Astrocyte (in vitro differentiated cells and primary cell): ENCODE measurements around the gene CNIH3. TPM values are rescaled to one million over a fixed set of nuclear protein-coding genes. Genes with fewer than 3 reads are reported as not detected.
A peak's percentile ranks its signal among the peaks of the same experiment; 100 is the strongest.

Experiments used
- DNase-seq: peaks from one replicate; pipeline ENCODE4 v3.0.0-alpha.2; 2010; ENCODE audit warnings: low read depth
- FAIRE-seq: peaks from 2 replicates; lab custom pipeline; 2011; peaks lifted over from hg19 to GRCh38; lab: Jason Lieb, UNC
- H2AFZ ChIP-seq: 2 replicates; pipeline ENCODE4 v1.6.0; 2012; ENCODE audit warnings: low read depth, low read length, inconsistent platforms
- H3K27ac ChIP-seq: 2 replicates; pipeline ENCODE4 v1.5.1; 2011; ENCODE audit warnings: low read depth, low read length, inconsistent platforms
- H3K27me3 ChIP-seq: 2 replicates; pipeline ENCODE4 v1.6.0; 2011; ENCODE audit warnings: low read length, inconsistent platforms; ENCODE audit not compliant: insufficient read depth
- H3K36me3 ChIP-seq: 2 replicates; pipeline ENCODE4 v1.5.1; 2011; ENCODE audit warnings: low read length, inconsistent platforms; ENCODE audit not compliant: insufficient read depth
- H3K4me1 ChIP-seq: 2 replicates; pipeline ENCODE4 v1.5.1; 2011; ENCODE audit warnings: low read length, inconsistent platforms; ENCODE audit not compliant: insufficient read depth
- H3K4me2 ChIP-seq: 2 replicates; pipeline ENCODE4 v1.6.0; 2012; ENCODE audit warnings: low read length, inconsistent platforms
- H3K4me3 ChIP-seq: 2 replicates; pipeline ENCODE4 v1.5.1; 2011; ENCODE audit warnings: low read depth, mild to moderate bottlenecking, low read length, inconsistent platforms; ENCODE audit not compliant: insufficient read depth
- H3K79me2 ChIP-seq: 2 replicates; pipeline ENCODE4 v1.6.0; 2012; ENCODE audit warnings: mild to moderate bottlenecking, low read length, inconsistent platforms; ENCODE audit not compliant: insufficient read depth
- H3K9ac ChIP-seq: 2 replicates; pipeline ENCODE4 v1.6.0; 2012; ENCODE audit warnings: mild to moderate bottlenecking, low read length, inconsistent platforms
- H3K9me3 ChIP-seq: 2 replicates; pipeline ENCODE4 v1.5.1; 2012; ENCODE audit warnings: low read depth, mild to moderate bottlenecking, low read length, inconsistent platforms; ENCODE audit not compliant: insufficient read depth
- H4K20me1 ChIP-seq: 2 replicates; pipeline ENCODE4 v1.6.0; 2012; ENCODE audit warnings: low read length, inconsistent platforms; ENCODE audit not compliant: insufficient read depth
- H3K27ac Mint-ChIP-seq: one replicate; pipeline ENCODE4 v1.8.0; 2021; ENCODE audit warnings: mild to moderate bottlenecking, mixed read lengths; ENCODE audit not compliant: unreplicated experiment
- H3K27me3 Mint-ChIP-seq: one replicate; pipeline ENCODE4 v1.8.0; 2021; ENCODE audit warnings: low read depth, mixed read lengths; ENCODE audit not compliant: unreplicated experiment
- H3K36me3 Mint-ChIP-seq: one replicate; pipeline ENCODE4 v1.8.0; 2021; ENCODE audit warnings: low read depth, mixed read lengths; ENCODE audit not compliant: unreplicated experiment
- H3K4me1 Mint-ChIP-seq: one replicate; pipeline ENCODE4 v1.8.0; 2021; ENCODE audit warnings: low read depth, mixed read lengths; ENCODE audit not compliant: unreplicated experiment
- H3K4me3 Mint-ChIP-seq: one replicate; pipeline ENCODE4 v1.8.0; 2021; ENCODE audit warnings: mild to moderate bottlenecking, moderate library complexity, mixed read lengths; ENCODE audit not compliant: unreplicated experiment
- H3K9me3 Mint-ChIP-seq: one replicate; pipeline ENCODE4 v1.8.0; 2021; ENCODE audit warnings: mild to moderate bottlenecking, mixed read lengths; ENCODE audit not compliant: unreplicated experiment
- EZH2 ChIP-seq: IDR thresholded peaks from 2 replicates; pipeline ENCODE4 v1.6.1; 2012; ENCODE audit warnings: mild to moderate bottlenecking, low read length, inconsistent platforms; ENCODE audit not compliant: insufficient read depth
- total RNA-seq: library from RNA; stranded (reverse); gene quantifications from 2 replicates; pipeline ENCODE4 v1.2.1, GENCODE V29; 2021
- TF ChIP-seq, protein P1 (sequence below): IDR thresholded peaks from 2 replicates; pipeline ENCODE4 v1.5.1; 2011; ENCODE audit warnings: low read depth, mild to moderate bottlenecking, inconsistent platforms, low read length, moderate library complexity; ENCODE audit not compliant: insufficient read depth

Gene CNIH3
- total RNA-seq, 1 donor from 2014 or later = 7.7 TPM

DNA sequence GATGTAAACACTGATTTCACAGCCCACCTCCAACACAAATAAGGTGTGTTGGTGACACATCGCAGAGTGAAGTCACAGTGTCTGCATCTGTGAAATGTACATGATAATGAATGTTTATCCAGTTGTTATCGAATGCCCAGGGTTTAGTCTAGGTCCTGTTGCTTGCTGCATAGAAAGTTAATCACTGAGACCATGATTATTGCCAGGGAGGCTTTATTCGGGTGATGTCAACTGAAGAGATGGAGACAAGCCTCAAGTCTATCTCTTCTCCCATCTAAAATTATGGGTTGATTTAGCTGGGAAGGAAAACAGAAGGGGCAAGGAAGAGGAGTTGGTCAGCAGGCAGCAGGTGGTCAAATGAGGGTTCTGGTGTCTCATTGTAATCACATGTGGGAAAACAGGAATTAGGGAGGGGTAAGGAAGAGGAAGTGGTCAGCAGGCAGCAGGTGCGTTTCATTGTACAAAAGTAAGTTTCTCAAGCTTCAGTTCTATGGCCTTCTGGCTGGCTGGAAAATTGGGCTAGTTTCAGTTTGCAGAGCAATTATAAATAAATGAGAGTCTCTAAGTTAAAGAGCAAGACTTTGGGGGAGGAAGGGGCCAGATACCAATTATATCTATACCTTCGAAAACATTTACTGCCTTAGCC, 167.0 kb downstream of the CNIH3 start:
- no peak for FAIRE-seq
- Mint-ChIP-seq H3K9me3 (peaks cover 9% of the 10 kb centered on the region), H3K4me3 (no peak overlapping the region), H3K36me3 (peaks cover 2% of the 10 kb centered on the region), H3K27me3 (peaks cover 7% of the 10 kb centered on the region), H3K27ac (no peak overlapping the region), H3K4me1 (peaks cover 18% of the 10 kb centered on the region)
- no peak overlapping the region for H3K4me3 ChIP-seq
- H2AFZ ChIP-seq = no peak overlapping the region
- H3K4me2 ChIP-seq = no peak overlapping the region
- peaks cover 11% of the 10 kb centered on the region for H3K4me1 ChIP-seq
- DNase-seq = no peak
- no peaks in the 10 kb centered on the region for H3K79me2 ChIP-seq
- H3K36me3 ChIP-seq = no peaks in the 10 kb centered on the region
- H3K9me3 ChIP-seq = no peaks in the 10 kb centered on the region
- H3K27me3 ChIP-seq = no peaks in the 10 kb centered on the region
- H4K20me1 ChIP-seq = no peaks in the 10 kb centered on the region
- TF ChIP-seq, protein P1, sequence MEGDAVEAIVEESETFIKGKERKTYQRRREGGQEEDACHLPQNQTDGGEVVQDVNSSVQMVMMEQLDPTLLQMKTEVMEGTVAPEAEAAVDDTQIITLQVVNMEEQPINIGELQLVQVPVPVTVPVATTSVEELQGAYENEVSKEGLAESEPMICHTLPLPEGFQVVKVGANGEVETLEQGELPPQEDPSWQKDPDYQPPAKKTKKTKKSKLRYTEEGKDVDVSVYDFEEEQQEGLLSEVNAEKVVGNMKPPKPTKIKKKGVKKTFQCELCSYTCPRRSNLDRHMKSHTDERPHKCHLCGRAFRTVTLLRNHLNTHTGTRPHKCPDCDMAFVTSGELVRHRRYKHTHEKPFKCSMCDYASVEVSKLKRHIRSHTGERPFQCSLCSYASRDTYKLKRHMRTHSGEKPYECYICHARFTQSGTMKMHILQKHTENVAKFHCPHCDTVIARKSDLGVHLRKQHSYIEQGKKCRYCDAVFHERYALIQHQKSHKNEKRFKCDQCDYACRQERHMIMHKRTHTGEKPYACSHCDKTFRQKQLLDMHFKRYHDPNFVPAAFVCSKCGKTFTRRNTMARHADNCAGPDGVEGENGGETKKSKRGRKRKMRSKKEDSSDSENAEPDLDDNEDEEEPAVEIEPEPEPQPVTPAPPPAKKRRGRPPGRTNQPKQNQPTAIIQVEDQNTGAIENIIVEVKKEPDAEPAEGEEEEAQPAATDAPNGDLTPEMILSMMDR = no peak
- H3K27ac ChIP-seq = no peak overlapping the region
- no peak overlapping the region for H3K9ac ChIP-seq

DNA sequence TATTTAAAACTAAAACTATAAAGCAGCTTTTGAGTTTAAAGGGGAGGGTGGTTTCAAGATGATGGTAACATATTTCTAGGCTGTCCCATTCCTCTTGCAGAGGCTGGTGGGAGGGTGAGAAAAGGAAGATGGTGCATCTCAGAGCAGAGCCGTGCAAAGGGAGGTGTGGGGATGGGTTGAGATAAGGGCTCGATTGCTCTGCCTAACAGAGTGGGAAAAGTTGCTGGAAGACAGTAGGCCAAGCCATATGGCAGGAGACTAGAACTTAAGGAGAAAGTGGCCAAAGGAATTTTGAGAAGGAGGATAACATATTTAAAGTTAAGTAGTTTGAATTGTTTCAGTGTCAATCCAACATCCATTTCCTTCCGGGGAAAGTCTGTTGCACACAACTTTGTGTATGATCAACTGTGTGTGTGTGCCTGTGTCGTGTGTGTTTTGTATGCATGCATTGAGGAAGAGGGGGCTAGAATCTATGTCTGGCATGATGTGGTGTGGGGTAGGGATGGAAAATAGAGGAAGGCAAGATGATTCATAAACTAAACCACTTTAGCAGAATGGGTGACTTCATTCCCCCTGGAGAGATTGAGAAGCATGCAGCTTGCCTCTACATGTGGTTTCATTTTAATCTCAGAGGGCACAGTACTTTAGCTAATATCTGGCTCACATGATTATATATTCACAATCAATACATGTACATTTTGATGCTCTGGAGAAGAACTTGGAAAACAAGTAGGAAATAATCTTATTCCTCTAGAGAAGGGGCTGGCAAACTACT, 168.3 kb downstream of the CNIH3 start:
- H3K4me3 ChIP-seq = no peak overlapping the region
- H4K20me1 ChIP-seq = no peaks in the 10 kb centered on the region
- peaks cover 11% of the 10 kb centered on the region for H3K4me1 ChIP-seq
- H3K4me3 Mint-ChIP-seq = no peak overlapping the region
- TF ChIP-seq, protein P1 = no peak
- TF ChIP-seq EZH2 = no peak
- H2AFZ ChIP-seq = no peak overlapping the region
- H3K27me3 Mint-ChIP-seq = peaks cover 10% of the 10 kb centered on the region
- DNase-seq (peak; percentile 74), FAIRE-seq (no peak)
- H3K36me3 ChIP-seq = no peaks in the 10 kb centered on the region
- H3K4me2 ChIP-seq = peak overlapping the region; percentile 54
- H3K4me1 Mint-ChIP-seq = peaks cover 18% of the 10 kb centered on the region
- H3K9me3 ChIP-seq = no peaks in the 10 kb centered on the region
- H3K27ac Mint-ChIP-seq = peak overlapping the region; percentile 0
- H3K27ac ChIP-seq = no peak overlapping the region
- H3K27me3 ChIP-seq = no peaks in the 10 kb centered on the region
- no peaks in the 10 kb centered on the region for H3K79me2 ChIP-seq
- H3K9ac ChIP-seq = no peak overlapping the region
- H3K9me3 Mint-ChIP-seq = peaks cover 5% of the 10 kb centered on the region
- H3K36me3 Mint-ChIP-seq = peaks cover 2% of the 10 kb centered on the region

DNA sequence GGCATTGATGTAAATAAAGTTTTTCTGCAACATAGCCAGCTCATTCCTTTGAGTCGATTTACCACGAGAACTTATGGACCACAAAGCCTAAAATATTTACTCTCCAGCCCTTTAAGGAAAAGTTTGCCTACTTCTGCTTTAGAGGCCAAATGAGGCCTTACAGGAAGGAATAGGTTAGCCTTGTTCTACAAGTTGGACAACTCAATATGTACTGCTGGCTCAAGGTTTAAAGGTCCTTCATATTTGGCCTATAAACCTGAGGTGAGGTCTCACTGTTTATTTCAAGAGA, 168.9 kb downstream of the CNIH3 start:
- H2AFZ ChIP-seq = no peak overlapping the region

More for the DNA sequence above, 168.9 kb downstream of the CNIH3 start:
- no peak for TF ChIP-seq EZH2
- TF ChIP-seq, protein P1 = no peak
- no peaks in the 10 kb centered on the region for H3K27me3 ChIP-seq
- peak; percentile 56 for DNase-seq
- peak overlapping the region; percentile 54 for H3K4me2 ChIP-seq
- H3K27ac Mint-ChIP-seq = no peak overlapping the region
- H3K36me3 ChIP-seq = no peaks in the 10 kb centered on the region
- H3K4me1 ChIP-seq = peaks cover 11% of the 10 kb centered on the region
- peaks cover 2% of the 10 kb centered on the region for H3K36me3 Mint-ChIP-seq
- H3K27ac ChIP-seq = no peak overlapping the region
- no peak for FAIRE-seq
- no peak overlapping the region for H3K4me3 ChIP-seq
- no peaks in the 10 kb centered on the region for H4K20me1 ChIP-seq
- no peaks in the 10 kb centered on the region for H3K9me3 ChIP-seq
- H3K4me1 Mint-ChIP-seq = peaks cover 18% of the 10 kb centered on the region
- H3K79me2 ChIP-seq = no peaks in the 10 kb centered on the region
- H3K4me3 Mint-ChIP-seq = no peak overlapping the region
- H3K9me3 Mint-ChIP-seq = peaks cover 5% of the 10 kb centered on the region
- peaks cover 9% of the 10 kb centered on the region for H3K27me3 Mint-ChIP-seq
- H3K9ac ChIP-seq = no peak overlapping the region
